Ishikawa (cell line): Measurements from ENCODE around the gene VAV3.

Experiments
- EP300 ChIP-seq: IDR thresholded peaks from 2 replicates; pipeline ENCODE4 v1.6.1; 2012; ENCODE audit warnings: borderline replicate concordance
- FOXM1 ChIP-seq: IDR thresholded peaks from 2 replicates; pipeline ENCODE4 v1.6.1; 2012; ENCODE audit warnings: low read depth, borderline replicate concordance
- NFIC ChIP-seq: IDR thresholded peaks from 2 replicates; pipeline ENCODE4 v1.6.1; 2012
- TAF1 ChIP-seq: IDR thresholded peaks from 2 replicates; pipeline ENCODE4 v1.6.1; 2012; ENCODE audit warnings: low read depth, mild to moderate bottlenecking
- YY1 ChIP-seq: IDR thresholded peaks from 2 replicates; pipeline ENCODE4 v1.6.1; 2012; ENCODE audit warnings: low read depth
- TF ChIP-seq, protein P1 (sequence below): IDR thresholded peaks from 2 replicates; pipeline ENCODE4 v1.6.1; 2012; ENCODE audit warnings: low read depth, mild to moderate bottlenecking
- TF ChIP-seq, protein P2 (sequence below): IDR thresholded peaks from 2 replicates; pipeline ENCODE4 v1.6.1; 2012

DNA sequence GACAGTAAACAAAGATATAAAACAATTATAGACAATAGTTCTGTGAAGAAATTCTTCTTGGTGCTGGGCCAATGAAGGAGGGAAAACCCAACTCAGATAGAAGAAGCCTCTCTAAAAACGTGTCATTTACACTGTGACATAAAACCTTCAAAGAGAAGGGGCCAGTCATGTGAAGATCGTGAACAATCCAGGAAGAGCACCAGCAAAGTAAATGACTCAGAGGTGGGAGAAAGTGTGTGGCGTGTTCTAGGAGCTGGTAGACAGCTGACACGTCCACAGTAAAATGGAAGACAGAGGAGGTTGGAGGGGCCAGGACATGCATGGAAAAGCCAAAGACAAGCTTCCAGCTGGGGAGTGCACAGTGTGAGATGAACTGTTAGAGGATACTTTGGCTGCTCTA, 143.6 kb downstream of the VAV3 start:
- no peak for TF ChIP-seq TAF1
- TF ChIP-seq, protein P1, sequence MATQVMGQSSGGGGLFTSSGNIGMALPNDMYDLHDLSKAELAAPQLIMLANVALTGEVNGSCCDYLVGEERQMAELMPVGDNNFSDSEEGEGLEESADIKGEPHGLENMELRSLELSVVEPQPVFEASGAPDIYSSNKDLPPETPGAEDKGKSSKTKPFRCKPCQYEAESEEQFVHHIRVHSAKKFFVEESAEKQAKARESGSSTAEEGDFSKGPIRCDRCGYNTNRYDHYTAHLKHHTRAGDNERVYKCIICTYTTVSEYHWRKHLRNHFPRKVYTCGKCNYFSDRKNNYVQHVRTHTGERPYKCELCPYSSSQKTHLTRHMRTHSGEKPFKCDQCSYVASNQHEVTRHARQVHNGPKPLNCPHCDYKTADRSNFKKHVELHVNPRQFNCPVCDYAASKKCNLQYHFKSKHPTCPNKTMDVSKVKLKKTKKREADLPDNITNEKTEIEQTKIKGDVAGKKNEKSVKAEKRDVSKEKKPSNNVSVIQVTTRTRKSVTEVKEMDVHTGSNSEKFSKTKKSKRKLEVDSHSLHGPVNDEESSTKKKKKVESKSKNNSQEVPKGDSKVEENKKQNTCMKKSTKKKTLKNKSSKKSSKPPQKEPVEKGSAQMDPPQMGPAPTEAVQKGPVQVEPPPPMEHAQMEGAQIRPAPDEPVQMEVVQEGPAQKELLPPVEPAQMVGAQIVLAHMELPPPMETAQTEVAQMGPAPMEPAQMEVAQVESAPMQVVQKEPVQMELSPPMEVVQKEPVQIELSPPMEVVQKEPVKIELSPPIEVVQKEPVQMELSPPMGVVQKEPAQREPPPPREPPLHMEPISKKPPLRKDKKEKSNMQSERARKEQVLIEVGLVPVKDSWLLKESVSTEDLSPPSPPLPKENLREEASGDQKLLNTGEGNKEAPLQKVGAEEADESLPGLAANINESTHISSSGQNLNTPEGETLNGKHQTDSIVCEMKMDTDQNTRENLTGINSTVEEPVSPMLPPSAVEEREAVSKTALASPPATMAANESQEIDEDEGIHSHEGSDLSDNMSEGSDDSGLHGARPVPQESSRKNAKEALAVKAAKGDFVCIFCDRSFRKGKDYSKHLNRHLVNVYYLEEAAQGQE: no peak
- no peak for TF ChIP-seq NFIC
- TF ChIP-seq, protein P2, sequence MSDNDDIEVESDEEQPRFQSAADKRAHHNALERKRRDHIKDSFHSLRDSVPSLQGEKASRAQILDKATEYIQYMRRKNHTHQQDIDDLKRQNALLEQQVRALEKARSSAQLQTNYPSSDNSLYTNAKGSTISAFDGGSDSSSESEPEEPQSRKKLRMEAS: no peak
- no peak for TF ChIP-seq EP300
- TF ChIP-seq YY1: no peak
- no peak for TF ChIP-seq FOXM1
